HCT116 (cell line): ENCODE measurements around the gene FAM234A. TPM values are rescaled to one million over a fixed set of nuclear protein-coding genes. Genes with fewer than 3 reads are reported as not detected.

ENCODE experiments used
- ATAC-seq: fragments of 200-7000 bp; cut with Tn5 transposase; 2 replicates; pipeline ENCODE4 v1.9.1; 2020; ENCODE audit warnings: mild to moderate bottlenecking, moderate library complexity
- BruUV-seq: library from RNA; stranded (reverse); fragments of 400-500 nt; replicated peaks from 2 replicates; lab custom pipeline; 2021; lab: Mats Ljungman, UMichigan
- CTCF ChIA-PET: fragments of 300-600 bp; sonication (Branson Sonifier 250); formaldehyde crosslinking; loops from one replicate; lab custom pipeline; 2021; ENCODE audit warnings: antibody characterized with exemption; lab: Charles Lee
- POLR2A ChIA-PET: fragments of 300-600, 350-600 bp; sonication (Branson Sonifier 250); formaldehyde crosslinking; loops from one replicate; lab custom pipeline; 2021; ENCODE audit warnings: antibody characterized with exemption; lab: Charles Lee
- RAD21 ChIA-PET, 2 experiments: fragments of 300-600 bp; sonication (Branson Sonifier 250); formaldehyde crosslinking; loops; one replicate each; lab custom pipeline; 2023; ENCODE audit warnings: low total read pairs in 2 of 2; ENCODE audit not compliant: uncharacterized antibody in 2 of 2, unreplicated experiment in 2 of 2, low non-redundant PET in 1 of 2; lab: Charles Lee
- DNase-seq: peaks from one replicate; pipeline ENCODE4 v3.0.0-alpha.2; 2010; ENCODE audit warnings: low read depth, low spot score
- H2AFZ ChIP-seq: fragments of 200-600 bp; shearing (Covaris generic), sonication (generic); 2 replicates; pipeline ENCODE4 v1.6.1; 2017; ENCODE audit warnings: low read depth, mixed run types, mixed read lengths, antibody characterized with exemption, low read length; ENCODE audit not compliant: poor library complexity, severe bottlenecking
- H3K27ac ChIP-seq: 2 replicates; pipeline ENCODE4 v1.5.1; 2012; ENCODE audit warnings: low read depth, low read length
- H3K27me3 ChIP-seq: fragments of 200-600 bp; sonication (generic); 2 replicates; pipeline ENCODE4 v1.6.1; 2016; ENCODE audit warnings: mixed run types, low read length, mixed read lengths; ENCODE audit not compliant: insufficient read depth
- H3K36me3 ChIP-seq, 2 experiments: fragments of 200-500 bp in 1 of 2; fragments of 200-600 bp in 1 of 2; sonication (Bioruptor generic) in 1 of 2; sonication (generic) in 1 of 2; 2 replicates each; pipeline versions ENCODE4 v1.5.1 to v1.6.1; 2014 to 2016; ENCODE audit warnings: low read length in 2 of 2, inconsistent platforms in 1 of 2, mixed read lengths in 1 of 2, mixed run types in 1 of 2; ENCODE audit not compliant: insufficient read depth in 2 of 2, control insufficient read depth in 1 of 2
- H3K4me1 ChIP-seq, 2 experiments: fragments of 200-600 bp in 1 of 2; sonication (generic) in 1 of 2; 2 replicates each; pipeline versions ENCODE4 v1.5.1 to v1.6.1; 2012 to 2017; ENCODE audit warnings: low read length in 2 of 2, inconsistent platforms in 1 of 2, mild to moderate bottlenecking in 1 of 2, mixed read lengths in 1 of 2, mixed run types in 1 of 2, moderate library complexity in 1 of 2; ENCODE audit not compliant: insufficient read depth in 2 of 2, control insufficient read depth in 1 of 2
- H3K4me2 ChIP-seq: fragments of 200-600 bp; sonication (generic); 2 replicates; pipeline ENCODE4 v1.6.1; 2017; ENCODE audit warnings: mixed run types, low read length, mixed read lengths
- H3K4me3 ChIP-seq, 2 experiments: fragments of 200-600 bp in 1 of 2; sonication (generic) in 1 of 2; replicated peaks in 1 of 2; 2 replicates each; pipeline ENCODE4 v1.5.1; 2011 to 2016; ENCODE audit warnings: low read length in 2 of 2, control low read depth in 1 of 2, low read depth in 1 of 2, mild to moderate bottlenecking in 1 of 2, mixed read lengths in 1 of 2, mixed run types in 1 of 2
- H3K79me2 ChIP-seq: fragments of 200-600 bp; sonication (generic); 2 replicates; pipeline ENCODE4 v1.6.1; 2017; ENCODE audit warnings: mild to moderate bottlenecking, mixed run types, low read length, moderate library complexity, mixed read lengths; ENCODE audit not compliant: insufficient read depth
- H3K9ac ChIP-seq: fragments of 200-600 bp; sonication (generic); 2 replicates; pipeline ENCODE4 v1.6.1; 2016; ENCODE audit warnings: low read length, mixed read lengths
- H3K9me2 ChIP-seq: fragments of 200-600 bp; sonication (generic), shearing (Covaris generic); 2 replicates; pipeline ENCODE4 v1.6.1; 2017; ENCODE audit warnings: mixed run types, mild to moderate bottlenecking, moderate library complexity; ENCODE audit not compliant: insufficient read depth
- H3K9me3 ChIP-seq, 2 experiments: fragments of 200-500 bp in 1 of 2; fragments of 200-600 bp in 1 of 2; sonication (Bioruptor generic) in 1 of 2; sonication (generic) in 1 of 2; 2 replicates each; pipeline ENCODE4 v1.6.1; 2014 to 2017; ENCODE audit warnings: low read length in 2 of 2, mixed read lengths in 2 of 2, inconsistent platforms in 1 of 2, low read depth in 1 of 2, mild to moderate bottlenecking in 1 of 2, mixed run types in 1 of 2, moderate library complexity in 1 of 2; ENCODE audit not compliant: control insufficient read depth in 1 of 2, insufficient read depth in 1 of 2
- H4K20me1 ChIP-seq: fragments of 200-600 bp; sonication (generic), shearing (Covaris generic); 2 replicates; pipeline ENCODE4 v1.6.1; 2017; ENCODE audit warnings: mixed run types, mild to moderate bottlenecking, moderate library complexity; ENCODE audit not compliant: insufficient read depth
- CEBPB ChIP-seq: IDR thresholded peaks from 2 replicates; pipeline ENCODE4 v1.6.1; 2012; ENCODE audit warnings: low read depth
- ELF1 ChIP-seq: IDR thresholded peaks from 2 replicates; pipeline ENCODE4 v1.6.1; 2012; ENCODE audit warnings: low read depth, borderline replicate concordance
- EZH2 ChIP-seq: fragments of 200-600 bp; sonication (generic); IDR thresholded peaks from 2 replicates; pipeline ENCODE4 v1.6.1; 2017; ENCODE audit warnings: antibody characterized with exemption, mixed run types
- FOSL1 ChIP-seq: IDR thresholded peaks from 2 replicates; pipeline ENCODE4 v1.6.1; 2012; ENCODE audit warnings: low read depth
- JUND ChIP-seq: IDR thresholded peaks from 2 replicates; pipeline ENCODE4 v1.6.1; 2012
- POLR2A ChIP-seq: IDR thresholded peaks from 2 replicates; pipeline ENCODE4 v1.7.0; 2011; ENCODE audit warnings: borderline replicate concordance; ENCODE audit not compliant: insufficient read depth, insufficient read length; ENCODE audit errors: extremely low read depth
- RAD21 ChIP-seq: IDR thresholded peaks from 2 replicates; pipeline ENCODE4 v1.6.1; 2012; ENCODE audit warnings: low read depth, mild to moderate bottlenecking
- SP1 ChIP-seq: IDR thresholded peaks from 2 replicates; pipeline ENCODE4 v1.6.1; 2012; ENCODE audit warnings: low read depth
- YY1 ChIP-seq: IDR thresholded peaks from 2 replicates; pipeline ENCODE4 v1.6.1; 2011; ENCODE audit warnings: low read length, low read depth, moderate library complexity, mild to moderate bottlenecking; ENCODE audit not compliant: insufficient replicate concordance; ENCODE audit errors: extremely low read depth
- ZFX ChIP-seq: fragments of 450-650 bp; IDR thresholded peaks from 2 replicates; pipeline ENCODE4 v1.6.1; 2017
- ZNF274 ChIP-seq: fragments of 200-500 bp; sonication (Bioruptor generic); IDR thresholded peaks from 2 replicates; pipeline ENCODE4 v1.6.1; 2014; ENCODE audit warnings: mild to moderate bottlenecking, low read depth, low read length, inconsistent platforms
- intact Hi-C: fragments of 100-400 bp; cut with micrococcal nuclease; formaldehyde crosslinking; loops from 2 replicates; pipeline ENCODE4 v1.10.0; 2022
- total RNA-seq: library from RNA; stranded (reverse); gene quantifications from one replicate; pipeline ENCODE4 v1.2.1, GENCODE V29; 2021; ENCODE audit not compliant: unreplicated experiment
- TF ChIP-seq, protein P1 (sequence below): IDR thresholded peaks from 2 replicates; pipeline ENCODE4 v1.6.1; 2012; ENCODE audit warnings: low read depth
- TF ChIP-seq, protein P2 (sequence below), 3 experiments: fragments of 200-600 bp in 1 of 3; sonication (generic) in 1 of 3; IDR thresholded peaks in 2 of 3; conservative IDR thresholded peaks in 1 of 3; 2 replicates each; pipeline ENCODE4 v1.5.1; 2012 to 2017; ENCODE audit warnings: low read depth in 2 of 3, low read length in 2 of 3, antibody characterized with exemption in 1 of 3, borderline replicate concordance in 1 of 3, control low read depth in 1 of 3, mild to moderate bottlenecking in 1 of 3, mixed read lengths in 1 of 3, mixed run types in 1 of 3, moderate library complexity in 1 of 3; ENCODE audit not compliant: insufficient read depth in 1 of 3
- TF ChIP-seq, protein P3 (sequence below): IDR thresholded peaks from 2 replicates; pipeline ENCODE4 v1.6.1; 2011; ENCODE audit warnings: mild to moderate bottlenecking, low read length, moderate library complexity; ENCODE audit not compliant: insufficient replicate concordance; ENCODE audit errors: extremely low read depth

Gene FAM234A
- total RNA-seq, 1 experiment from 2014 or later = 36.4 TPM

DNA sequence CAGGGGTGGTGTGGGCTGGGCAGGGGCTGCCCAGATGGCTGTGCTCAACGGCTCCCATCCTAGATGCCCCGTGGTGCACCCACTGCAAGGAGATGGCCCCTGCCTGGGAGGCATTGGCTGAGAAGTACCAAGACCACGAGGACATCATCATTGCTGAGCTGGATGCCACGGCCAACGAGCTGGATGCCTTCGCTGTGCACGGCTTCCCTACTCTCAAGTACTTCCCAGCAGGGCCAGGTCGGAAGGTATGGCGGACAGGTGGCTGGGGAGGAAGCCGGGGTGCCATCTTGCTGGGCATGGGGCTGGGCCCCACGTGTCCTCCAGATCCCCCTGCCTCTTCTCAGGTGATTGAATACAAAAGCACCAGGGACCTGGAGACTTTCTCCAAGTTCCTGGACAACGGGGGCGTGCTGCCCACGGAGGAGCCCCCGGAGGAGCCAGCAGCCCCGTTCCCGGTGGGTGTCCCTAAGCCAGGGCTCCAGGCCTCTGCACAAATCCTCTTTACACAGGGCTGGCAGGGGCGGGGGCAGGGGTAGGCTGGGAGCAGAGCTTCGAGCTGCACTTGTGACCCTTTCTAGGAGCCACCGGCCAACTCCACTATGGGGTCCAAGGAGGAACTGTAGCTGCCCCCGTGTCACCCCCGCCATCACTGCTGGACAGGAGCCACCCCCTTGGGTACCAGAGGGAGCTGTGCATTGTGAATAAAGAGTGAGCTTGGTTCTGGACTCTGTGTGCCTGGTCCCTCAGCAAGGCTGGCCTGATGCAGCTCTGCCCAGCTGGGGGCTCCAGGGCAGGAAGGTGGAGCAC, 52.1 kb downstream of the FAM234A start:
- Histone ChIP-seq H3K4me1 (no peaks in the 10 kb centered on the region), H3K9me2 (no peaks in the 10 kb centered on the region), H3K79me2 (no peaks in the 10 kb centered on the region), H3K9ac (no peak overlapping the region), H3K36me3 (no peaks in the 10 kb centered on the region), H2AFZ (no peak overlapping the region), H3K4me3 (no peak overlapping the region), H3K27me3 (no peaks in the 10 kb centered on the region), H3K27ac (no peak overlapping the region), H4K20me1 (no peaks in the 10 kb centered on the region), H3K4me2 (no peak overlapping the region), H3K9me3 (no peaks in the 10 kb centered on the region)
- TF ChIP-seq CEBPB = no peak
- TF ChIP-seq ELF1 = no peak
- no peak for TF ChIP-seq ZFX
- TF ChIP-seq ZNF274 = no peak
- TF ChIP-seq, protein P1, sequence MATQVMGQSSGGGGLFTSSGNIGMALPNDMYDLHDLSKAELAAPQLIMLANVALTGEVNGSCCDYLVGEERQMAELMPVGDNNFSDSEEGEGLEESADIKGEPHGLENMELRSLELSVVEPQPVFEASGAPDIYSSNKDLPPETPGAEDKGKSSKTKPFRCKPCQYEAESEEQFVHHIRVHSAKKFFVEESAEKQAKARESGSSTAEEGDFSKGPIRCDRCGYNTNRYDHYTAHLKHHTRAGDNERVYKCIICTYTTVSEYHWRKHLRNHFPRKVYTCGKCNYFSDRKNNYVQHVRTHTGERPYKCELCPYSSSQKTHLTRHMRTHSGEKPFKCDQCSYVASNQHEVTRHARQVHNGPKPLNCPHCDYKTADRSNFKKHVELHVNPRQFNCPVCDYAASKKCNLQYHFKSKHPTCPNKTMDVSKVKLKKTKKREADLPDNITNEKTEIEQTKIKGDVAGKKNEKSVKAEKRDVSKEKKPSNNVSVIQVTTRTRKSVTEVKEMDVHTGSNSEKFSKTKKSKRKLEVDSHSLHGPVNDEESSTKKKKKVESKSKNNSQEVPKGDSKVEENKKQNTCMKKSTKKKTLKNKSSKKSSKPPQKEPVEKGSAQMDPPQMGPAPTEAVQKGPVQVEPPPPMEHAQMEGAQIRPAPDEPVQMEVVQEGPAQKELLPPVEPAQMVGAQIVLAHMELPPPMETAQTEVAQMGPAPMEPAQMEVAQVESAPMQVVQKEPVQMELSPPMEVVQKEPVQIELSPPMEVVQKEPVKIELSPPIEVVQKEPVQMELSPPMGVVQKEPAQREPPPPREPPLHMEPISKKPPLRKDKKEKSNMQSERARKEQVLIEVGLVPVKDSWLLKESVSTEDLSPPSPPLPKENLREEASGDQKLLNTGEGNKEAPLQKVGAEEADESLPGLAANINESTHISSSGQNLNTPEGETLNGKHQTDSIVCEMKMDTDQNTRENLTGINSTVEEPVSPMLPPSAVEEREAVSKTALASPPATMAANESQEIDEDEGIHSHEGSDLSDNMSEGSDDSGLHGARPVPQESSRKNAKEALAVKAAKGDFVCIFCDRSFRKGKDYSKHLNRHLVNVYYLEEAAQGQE = no peak
- TF ChIP-seq POLR2A = no peak
- TF ChIP-seq SP1 = no peak
- no peak for TF ChIP-seq FOSL1
- no peak for TF ChIP-seq YY1
- TF ChIP-seq, protein P2, sequence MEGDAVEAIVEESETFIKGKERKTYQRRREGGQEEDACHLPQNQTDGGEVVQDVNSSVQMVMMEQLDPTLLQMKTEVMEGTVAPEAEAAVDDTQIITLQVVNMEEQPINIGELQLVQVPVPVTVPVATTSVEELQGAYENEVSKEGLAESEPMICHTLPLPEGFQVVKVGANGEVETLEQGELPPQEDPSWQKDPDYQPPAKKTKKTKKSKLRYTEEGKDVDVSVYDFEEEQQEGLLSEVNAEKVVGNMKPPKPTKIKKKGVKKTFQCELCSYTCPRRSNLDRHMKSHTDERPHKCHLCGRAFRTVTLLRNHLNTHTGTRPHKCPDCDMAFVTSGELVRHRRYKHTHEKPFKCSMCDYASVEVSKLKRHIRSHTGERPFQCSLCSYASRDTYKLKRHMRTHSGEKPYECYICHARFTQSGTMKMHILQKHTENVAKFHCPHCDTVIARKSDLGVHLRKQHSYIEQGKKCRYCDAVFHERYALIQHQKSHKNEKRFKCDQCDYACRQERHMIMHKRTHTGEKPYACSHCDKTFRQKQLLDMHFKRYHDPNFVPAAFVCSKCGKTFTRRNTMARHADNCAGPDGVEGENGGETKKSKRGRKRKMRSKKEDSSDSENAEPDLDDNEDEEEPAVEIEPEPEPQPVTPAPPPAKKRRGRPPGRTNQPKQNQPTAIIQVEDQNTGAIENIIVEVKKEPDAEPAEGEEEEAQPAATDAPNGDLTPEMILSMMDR (IDR thresholded peaks at IDR 0.05 in 2 of 3, conservative IDR thresholded peaks at IDR 0.05 in 1 of 3; ENCODE audit: borderline replicate concordance in 1 of 3, insufficient read depth in 1 of 3, low read depth in 2 of 3, low read length in 2 of 3) = no peak
- no peak for TF ChIP-seq EZH2
- TF ChIP-seq RAD21 = no peak
- TF ChIP-seq, protein P3, sequence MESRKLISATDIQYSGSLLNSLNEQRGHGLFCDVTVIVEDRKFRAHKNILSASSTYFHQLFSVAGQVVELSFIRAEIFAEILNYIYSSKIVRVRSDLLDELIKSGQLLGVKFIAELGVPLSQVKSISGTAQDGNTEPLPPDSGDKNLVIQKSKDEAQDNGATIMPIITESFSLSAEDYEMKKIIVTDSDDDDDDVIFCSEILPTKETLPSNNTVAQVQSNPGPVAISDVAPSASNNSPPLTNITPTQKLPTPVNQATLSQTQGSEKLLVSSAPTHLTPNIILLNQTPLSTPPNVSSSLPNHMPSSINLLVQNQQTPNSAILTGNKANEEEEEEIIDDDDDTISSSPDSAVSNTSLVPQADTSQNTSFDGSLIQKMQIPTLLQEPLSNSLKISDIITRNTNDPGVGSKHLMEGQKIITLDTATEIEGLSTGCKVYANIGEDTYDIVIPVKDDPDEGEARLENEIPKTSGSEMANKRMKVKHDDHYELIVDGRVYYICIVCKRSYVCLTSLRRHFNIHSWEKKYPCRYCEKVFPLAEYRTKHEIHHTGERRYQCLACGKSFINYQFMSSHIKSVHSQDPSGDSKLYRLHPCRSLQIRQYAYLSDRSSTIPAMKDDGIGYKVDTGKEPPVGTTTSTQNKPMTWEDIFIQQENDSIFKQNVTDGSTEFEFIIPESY = no peak
- TF ChIP-seq JUND = no peak
- ATAC-seq = no peak
- no peak for DNase-seq
- ChIA-PET CTCF (no interaction called here), RAD21 (no interaction called here), POLR2A (no interaction called here)
- intact Hi-C loops = no loop called here
- no TSS peak for BruUV-seq
